Fibroblast of lung (primary cell): ENCODE measurements around the gene ADARB1.

Source experiments
- CTCF ChIP-seq, 2 donors: IDR thresholded peaks in 1 of 2; conservative IDR thresholded peaks in 1 of 2; 1 replicate in 1 of 2; 2 replicates in 1 of 2; pipeline ENCODE4 v1.5.1; 2011 to 2012; ENCODE audit warnings: low read length in 2 of 2, control low read depth in 1 of 2, inconsistent platforms in 1 of 2, low read depth in 1 of 2, mild to moderate bottlenecking in 1 of 2
- EZH2 ChIP-seq: IDR thresholded peaks from 2 replicates; pipeline ENCODE4 v1.5.1; 2012; ENCODE audit warnings: low read length, control low read depth, mild to moderate bottlenecking; ENCODE audit errors: missing control alignments

- no peak for TF ChIP-seq CTCF (conservative IDR thresholded peaks at IDR 0.05 in 1 of 2, IDR thresholded peaks at IDR 0.05 in 1 of 2; ENCODE audit: low read depth in 1 of 2, low read length in 2 of 2)
- no peak for TF ChIP-seq EZH2
These were observed 103.8 kb downstream of the ADARB1 start for GRCh38 chr21:45178070-45178608.
